Measurements from ENCODE around the gene DCTN3. TPM values are rescaled to one million over a fixed set of nuclear protein-coding genes. Genes with fewer than 3 reads are reported as not detected.

The DCTN3 gene
- total and polyA plus RNA-seq, 8 donors, result 9.3 to 107 (median 55.4) TPM

- H3K27ac ChIP-seq, result no peak overlapping the region
- TF ChIP-seq CTCF (IDR thresholded peaks at IDR 0.05) (no peak), POLR2AphosphoS5 (IDR thresholded peaks at IDR 0.05) (no peak)
- H3K36me3 ChIP-seq, result peaks cover 0 to 17% (median 9%) of the 10 kb centered on the region in 4 donors
- H3K9me3 ChIP-seq, result no peaks in the 10 kb centered on the region
- no peak overlapping the region for H3K4me3 ChIP-seq
- 71 to 86% (median 80%) methylated on average over 3 of the region's 3 CpGs for WGBS, 5 donors
- peaks cover 0 to 16% (median 14%) of the 10 kb centered on the region in 3 donors for H3K27me3 ChIP-seq
- DNase-seq, result no peak
- intact Hi-C loops (cut with DNase I; ENCODE audit: low total_unique reads), result no loop called here
- H3K4me1 ChIP-seq, result peaks cover 22 to 40% (median 34%) of the 10 kb centered on the region in 4 donors
Measured at GRCh38 chr9:34634551-34635248, 14.4 kb upstream of the DCTN3 start.

GRCh38 chr9:34633851-34634550, 13.7 kb upstream of the DCTN3 start:
- DNase-seq, result peak; percentile 65 to 88
- WGBS, 5 donors, result 18 to 22% (median 21%) methylated on average over 3 of the region's 3 CpGs
- intact Hi-C loops (cut with DNase I; ENCODE audit: low total_unique reads), result no loop called here

DNA sequence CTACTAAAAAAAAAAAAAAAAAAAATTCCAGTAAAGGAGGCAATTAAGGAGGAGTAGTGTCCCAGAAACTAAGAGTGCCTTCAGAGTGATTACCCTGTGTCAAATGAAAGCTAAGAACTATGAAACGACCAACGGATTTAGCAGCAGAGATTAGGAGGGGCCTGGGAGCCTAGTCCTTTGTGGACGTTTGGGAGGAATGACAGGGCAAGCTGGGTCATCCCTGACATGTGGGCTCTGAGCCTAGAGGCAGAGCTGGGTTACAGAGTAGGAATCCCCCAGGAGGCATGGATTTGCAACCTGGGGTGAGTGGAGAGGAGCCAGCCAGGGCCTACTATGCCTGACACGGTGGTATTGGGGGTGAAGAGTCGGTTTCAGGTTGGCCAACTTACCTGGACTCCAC, 12.9 kb upstream of the DCTN3 start:
- H3K4me1 ChIP-seq, result peaks cover 29 to 45% (median 39%) of the 10 kb centered on the region in 4 donors
- 54 to 61% (median 56%) methylated on average over 5 of the region's 5 CpGs for WGBS, 5 donors
- DNase-seq, result no peak
- no peaks in the 10 kb centered on the region for H3K9me3 ChIP-seq
- intact Hi-C loops (cut with DNase I; ENCODE audit: low total_unique reads), result no loop called here
- TF ChIP-seq POLR2AphosphoS5 (IDR thresholded peaks at IDR 0.05) (no peak), EP300 (IDR thresholded peaks at IDR 0.05) (no peak), POLR2A (IDR thresholded peaks at IDR 0.05) (no peak), CTCF (IDR thresholded peaks at IDR 0.05) (no peak)
- H3K4me3 ChIP-seq, result no peak overlapping the region
- peaks cover 0 to 31% (median 29%) of the 10 kb centered on the region in 3 donors for H3K27me3 ChIP-seq
- no peak overlapping the region for H3K27ac ChIP-seq
- H3K36me3 ChIP-seq, result peaks cover 0 to 17% (median 9%) of the 10 kb centered on the region in 4 donors

More at GRCh38 chr9:34633851-34634550, 13.7 kb upstream of the DCTN3 start:
- H3K27ac ChIP-seq, result no peak overlapping the region
- no peak overlapping the region for H3K4me3 ChIP-seq
- H3K9me3 ChIP-seq, result no peaks in the 10 kb centered on the region
- peaks cover 0 to 17% (median 9%) of the 10 kb centered on the region in 4 donors for H3K36me3 ChIP-seq
- TF ChIP-seq POLR2AphosphoS5 (IDR thresholded peaks at IDR 0.05) (peak in 1 of 3 donors; percentile 55), EP300 (IDR thresholded peaks at IDR 0.05) (no peak), CTCF (IDR thresholded peaks at IDR 0.05) (peak in 5 of 7 experiments; percentile 39 to 80 (median 77)), POLR2A (IDR thresholded peaks at IDR 0.05) (no peak)
- H3K27me3 ChIP-seq, result peaks cover 0 to 23% (median 21%) of the 10 kb centered on the region in 3 donors
- peaks cover 27 to 44% (median 38%) of the 10 kb centered on the region in 4 donors for H3K4me1 ChIP-seq

GRCh38 chr9:34630402-34631154, 10.3 kb upstream of the DCTN3 start:
- H3K36me3 ChIP-seq, result peaks cover 0 to 13% (median 8%) of the 10 kb centered on the region in 4 donors
- WGBS, 5 donors, result 19 to 31% (median 28%) methylated on average over 5 of the region's 5 CpGs
- H3K4me1 ChIP-seq, result peaks cover 12 to 27% (median 18%) of the 10 kb centered on the region in 4 donors
- no peak overlapping the region for H3K4me3 ChIP-seq
- no peak for TF ChIP-seq POLR2A (IDR thresholded peaks at IDR 0.05)
- TF ChIP-seq POLR2AphosphoS5 (IDR thresholded peaks at IDR 0.05), result no peak
- TF ChIP-seq CTCF (IDR thresholded peaks at IDR 0.05), result no peak
- TF ChIP-seq EP300 (IDR thresholded peaks at IDR 0.05), result no peak
- peaks cover 21 to 57% (median 53%) of the 10 kb centered on the region in 3 donors for H3K27me3 ChIP-seq
- H3K9me3 ChIP-seq, result no peaks in the 10 kb centered on the region
- H3K27ac ChIP-seq, result no peak overlapping the region
- no peak for DNase-seq
- intact Hi-C loops (cut with DNase I; ENCODE audit: low total_unique reads), result no loop called here
